NCI-H524 treated with DMSO at 0.1 percent for 48 hours (cell line): Measurements from ENCODE around the gene IL1RAPL2.
"Not testable (repeated sequence)": the region's sequence is repeated elsewhere in the genome, so short reads cannot be mapped to it uniquely, and the experiment has no call there.

Source experiments
- DNase-seq: peaks from one replicate; lab custom pipeline; 2025; lab: John Stamatoyannopoulos, UW

The IL1RAPL2 gene

GRCh38 chrX:104565791-104566680 lies at the start of gene IL1RAPL2:
TSS of gene IL1RAPL2 (plus strand) at chrX:104566199.
- DNase-seq: no peak

GRCh38 chrX:104522386-104522785 lies 43.6 kb upstream of the IL1RAPL2 start:
- DNase-seq: no peak

- no peak for DNase-seq
Measured at GRCh38 chrX:104523858-104524257, 42.1 kb upstream of the IL1RAPL2 start.

- DNase-seq: no peak
Measured at GRCh38 chrX:104539081-104539480, 26.9 kb upstream of the IL1RAPL2 start.

- DNase-seq: not testable (repeated sequence)
Measured at GRCh38 chrX:104542447-104542846, 23.6 kb upstream of the IL1RAPL2 start.

GRCh38 chrX:104564335-104564734 lies 1.7 kb upstream of the IL1RAPL2 start:
- no peak for DNase-seq

GRCh38 chrX:104564921-104565703 lies 887 bp upstream of the IL1RAPL2 start:
- no peak for DNase-seq

GRCh38 chrX:104566681-104567501 lies 892 bp downstream of the IL1RAPL2 start:
- DNase-seq: no peak

GRCh38 chrX:104567506-104567905 lies 1.5 kb downstream of the IL1RAPL2 start:
- no peak for DNase-seq

GRCh38 chrX:104568304-104568915 lies 2.4 kb downstream of the IL1RAPL2 start:
- no peak for DNase-seq

- DNase-seq: no peak
Measured at GRCh38 chrX:104618106-104618895, 52.3 kb downstream of the IL1RAPL2 start.

- DNase-seq: no peak
Measured at GRCh38 chrX:104621781-104622180, 55.8 kb downstream of the IL1RAPL2 start.

GRCh38 chrX:104641176-104641575 lies 75.2 kb downstream of the IL1RAPL2 start:
- DNase-seq: no peak

- DNase-seq: no peak
Measured at GRCh38 chrX:104647084-104647483, 81.1 kb downstream of the IL1RAPL2 start.

- DNase-seq: no peak
Measured at GRCh38 chrX:104659005-104659744, 93.2 kb downstream of the IL1RAPL2 start.

GRCh38 chrX:104660092-104660491 lies 94.1 kb downstream of the IL1RAPL2 start:
- DNase-seq: no peak

GRCh38 chrX:104662694-104663093 lies 96.7 kb downstream of the IL1RAPL2 start:
- no peak for DNase-seq

- no peak for DNase-seq
Measured at GRCh38 chrX:104665691-104666090, 99.7 kb downstream of the IL1RAPL2 start.

GRCh38 chrX:104668550-104668949 lies 102.6 kb downstream of the IL1RAPL2 start:
- no peak for DNase-seq

GRCh38 chrX:104669063-104669462 lies 103.1 kb downstream of the IL1RAPL2 start:
- DNase-seq: no peak
